ENCODE results near the gene IFNA13. TPM values are rescaled to one million over a fixed set of nuclear protein-coding genes. Genes with fewer than 3 reads are reported as not detected.
A peak's percentile ranks its signal among the peaks of the same experiment; 100 is the strongest.

The IFNA13 gene
- total and polyA plus RNA-seq, 2 of the 13 experiments (the other 11 are each of a cell fraction or from before 2014, with no cell fraction given) = not detected

- TF ChIP-seq ZBTB49 (CRISPR knock-in tag; IDR thresholded peaks at IDR 0.05; ENCODE audit: borderline replicate concordance) = no peak
- no peak for TF ChIP-seq MAFF (IDR thresholded peaks at IDR 0.05; ENCODE audit: low read depth, low read length)
- TF ChIP-seq ZNF724P (CRISPR knock-in tag; IDR thresholded peaks at IDR 0.05; ENCODE audit: borderline replicate concordance) = peak; percentile 11; the same call in 1 of the 2 replicates
- no peak; the same call in 1 of the 2 replicates for TF ChIP-seq SOX5 (CRISPR knock-in tag; IDR thresholded peaks at IDR 0.05; ENCODE audit: borderline replicate concordance)
- TF ChIP-seq ZNF879 (CRISPR knock-in tag; IDR thresholded peaks at IDR 0.05) = 0 out of 2 replicates have a peak, but pooled peaks have one; percentile 82
- peak; percentile 73; the same call in 1 of the 2 replicates for TF ChIP-seq HOXD1 (CRISPR knock-in tag; IDR thresholded peaks at IDR 0.05)
- peak; percentile 49; the same call in 1 of the 2 replicates for TF ChIP-seq FOXJ3 (CRISPR knock-in tag; IDR thresholded peaks at IDR 0.05; ENCODE audit: borderline replicate concordance)
- no peak; the same call in 1 of the 2 replicates for TF ChIP-seq FOXC1 (CRISPR knock-in tag; IDR thresholded peaks at IDR 0.05; ENCODE audit: borderline replicate concordance)
- peak; percentile 18; the same call in 1 of the 2 replicates for TF ChIP-seq CTCF (CRISPR knock-in tag; IDR thresholded peaks at IDR 0.05)
- no peak for TF ChIP-seq IRX3 (CRISPR knock-in tag; IDR thresholded peaks at IDR 0.05; ENCODE audit: borderline replicate concordance, low read depth)
- TF ChIP-seq MTERF4 (CRISPR knock-in tag; IDR thresholded peaks at IDR 0.05) = peak; percentile 89; the same call in 1 of the 2 replicates
- peak; percentile 79; the same call in 1 of the 2 replicates for TF ChIP-seq SALL1 (CRISPR knock-in tag; IDR thresholded peaks at IDR 0.05)
- no peak for TF ChIP-seq ZFP1 (CRISPR knock-in tag; IDR thresholded peaks at IDR 0.05)
- TF ChIP-seq GATAD2A (CRISPR knock-in tag; IDR thresholded peaks at IDR 0.05) = no peak; the same call in 1 of the 2 replicates
- TF ChIP-seq ZNF234 (CRISPR knock-in tag; conservative IDR thresholded peaks at IDR 0.05) = 0 out of 2 replicates have a peak, but pooled peaks have one; percentile 22
- TF ChIP-seq ZNF615 (CRISPR knock-in tag; IDR thresholded peaks at IDR 0.05; ENCODE audit: borderline replicate concordance) = no peak
- no peak for TF ChIP-seq ZNF382 (CRISPR knock-in tag; IDR thresholded peaks at IDR 0.05; ENCODE audit: borderline replicate concordance)
- TF ChIP-seq PPARG (CRISPR knock-in tag; conservative IDR thresholded peaks at IDR 0.05) = no peak
- peak; percentile 68 for TF ChIP-seq BRD4 (CRISPR knock-in tag; IDR thresholded peaks at IDR 0.05)
- TF ChIP-seq E2F1 (CRISPR knock-in tag; IDR thresholded peaks at IDR 0.05) = 0 out of 2 replicates have a peak, but pooled peaks have one; percentile 49
- peak; percentile 75; the same call in 1 of the 2 replicates for TF ChIP-seq LBX2 (CRISPR knock-in tag; IDR thresholded peaks at IDR 0.05; ENCODE audit: borderline replicate concordance)
These were observed 32.9 kb downstream of the IFNA13 start, which contains the start of gene KLHL9 (continued) for GRCh38 chr9:21334701-21335632.
